Neutrophil (primary cell): ENCODE data around the gene MAPT.

ENCODE experiments used
- H3K27ac ChIP-seq: fragments of 200-600 bp; sonication (generic); 2 replicates; pipeline ENCODE4 v1.5.1; 2016; ENCODE audit warnings: mild to moderate bottlenecking, moderate library complexity
- H3K27me3 ChIP-seq: fragments of 200-600 bp; sonication (generic); 2 replicates; pipeline ENCODE4 v1.6.0; 2016; ENCODE audit warnings: mild to moderate bottlenecking
- H3K36me3 ChIP-seq: fragments of 200-600 bp; sonication (generic); 2 replicates; pipeline ENCODE4 v1.5.1; 2017
- H3K4me1 ChIP-seq, 2 experiments: fragments of 200-600 bp in 1 of 2; sonication (generic) in 1 of 2; 1 replicate in 1 of 2; 2 replicates in 1 of 2; pipeline versions ENCODE4 v1.5.1 to v1.6.1; 2013 to 2016; ENCODE audit warnings: low read depth in 1 of 2, low read length in 1 of 2, mild to moderate bottlenecking in 1 of 2, moderate library complexity in 1 of 2; ENCODE audit not compliant: control insufficient read depth in 1 of 2, insufficient read depth in 1 of 2
- H3K4me3 ChIP-seq, 2 experiments: fragments of 200-600 bp in 1 of 2; sonication (generic) in 1 of 2; 1 replicate in 1 of 2; 2 replicates in 1 of 2; pipeline ENCODE4 v1.5.1; 2013 to 2016; ENCODE audit warnings: low read depth in 1 of 2, low read length in 1 of 2, mild to moderate bottlenecking in 1 of 2, moderate library complexity in 1 of 2
- H3K9me3 ChIP-seq: fragments of 200-600 bp; sonication (generic); 2 replicates; pipeline ENCODE4 v1.5.1; 2016
- TF ChIP-seq, protein P1 (sequence below): fragments of 200-600 bp; sonication (generic); IDR thresholded peaks from 2 replicates; pipeline ENCODE4 v1.5.1; 2016; ENCODE audit warnings: antibody characterized with exemption

Gene MAPT

DNA sequence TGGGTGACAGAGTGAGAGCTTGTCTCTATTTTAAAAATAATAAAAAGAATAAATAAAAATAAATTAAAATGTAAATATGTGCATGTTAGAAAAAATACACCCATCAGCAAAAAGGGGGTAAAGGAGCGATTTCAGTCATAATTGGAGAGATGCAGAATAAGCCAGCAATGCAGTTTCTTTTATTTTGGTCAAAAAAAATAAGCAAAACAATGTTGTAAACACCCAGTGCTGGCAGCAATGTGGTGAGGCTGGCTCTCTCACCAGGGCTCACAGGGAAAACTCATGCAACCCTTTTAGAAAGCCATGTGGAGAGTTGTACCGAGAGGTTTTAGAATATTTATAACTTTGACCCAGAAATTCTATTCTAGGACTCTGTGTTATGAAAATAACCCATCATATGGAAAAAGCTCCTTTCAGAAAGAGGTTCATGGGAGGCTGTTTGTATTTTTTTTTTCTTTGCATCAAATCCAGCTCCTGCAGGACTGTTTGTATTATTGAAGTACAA is 113.2 kb downstream of the MAPT start:
- H3K27me3 ChIP-seq = no peaks in the 10 kb centered on the region
- no peaks in the 10 kb centered on the region for H3K4me1 ChIP-seq
- H3K36me3 ChIP-seq = no peaks in the 10 kb centered on the region
- H3K4me3 ChIP-seq = no peak overlapping the region
- TF ChIP-seq, protein P1, sequence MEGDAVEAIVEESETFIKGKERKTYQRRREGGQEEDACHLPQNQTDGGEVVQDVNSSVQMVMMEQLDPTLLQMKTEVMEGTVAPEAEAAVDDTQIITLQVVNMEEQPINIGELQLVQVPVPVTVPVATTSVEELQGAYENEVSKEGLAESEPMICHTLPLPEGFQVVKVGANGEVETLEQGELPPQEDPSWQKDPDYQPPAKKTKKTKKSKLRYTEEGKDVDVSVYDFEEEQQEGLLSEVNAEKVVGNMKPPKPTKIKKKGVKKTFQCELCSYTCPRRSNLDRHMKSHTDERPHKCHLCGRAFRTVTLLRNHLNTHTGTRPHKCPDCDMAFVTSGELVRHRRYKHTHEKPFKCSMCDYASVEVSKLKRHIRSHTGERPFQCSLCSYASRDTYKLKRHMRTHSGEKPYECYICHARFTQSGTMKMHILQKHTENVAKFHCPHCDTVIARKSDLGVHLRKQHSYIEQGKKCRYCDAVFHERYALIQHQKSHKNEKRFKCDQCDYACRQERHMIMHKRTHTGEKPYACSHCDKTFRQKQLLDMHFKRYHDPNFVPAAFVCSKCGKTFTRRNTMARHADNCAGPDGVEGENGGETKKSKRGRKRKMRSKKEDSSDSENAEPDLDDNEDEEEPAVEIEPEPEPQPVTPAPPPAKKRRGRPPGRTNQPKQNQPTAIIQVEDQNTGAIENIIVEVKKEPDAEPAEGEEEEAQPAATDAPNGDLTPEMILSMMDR = no peak
- no peak overlapping the region for H3K27ac ChIP-seq
- no peaks in the 10 kb centered on the region for H3K9me3 ChIP-seq

DNA sequence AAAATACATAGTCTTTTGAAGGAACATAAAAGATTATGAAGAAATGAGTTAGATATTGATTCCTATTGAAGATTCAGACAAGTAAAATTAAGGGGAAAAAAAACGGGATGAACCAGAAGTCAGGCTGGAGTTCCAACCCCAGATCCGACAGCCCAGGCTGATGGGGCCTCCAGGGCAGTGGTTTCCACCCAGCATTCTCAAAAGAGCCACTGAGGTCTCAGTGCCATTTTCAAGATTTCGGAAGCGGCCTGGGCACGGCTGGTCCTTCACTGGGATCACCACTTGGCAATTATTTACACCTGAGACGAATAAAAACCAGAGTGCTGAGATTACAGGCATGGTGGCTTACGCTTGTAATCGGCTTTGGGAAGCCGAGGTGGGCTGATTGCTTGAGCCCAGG is 114.2 kb downstream of the MAPT start:
- Histone ChIP-seq H3K27me3 (no peaks in the 10 kb centered on the region), H3K36me3 (no peaks in the 10 kb centered on the region), H3K4me3 (no peak overlapping the region), H3K9me3 (no peaks in the 10 kb centered on the region), H3K27ac (no peak overlapping the region), H3K4me1 (no peaks in the 10 kb centered on the region)
- TF ChIP-seq, protein P1 = no peak

DNA sequence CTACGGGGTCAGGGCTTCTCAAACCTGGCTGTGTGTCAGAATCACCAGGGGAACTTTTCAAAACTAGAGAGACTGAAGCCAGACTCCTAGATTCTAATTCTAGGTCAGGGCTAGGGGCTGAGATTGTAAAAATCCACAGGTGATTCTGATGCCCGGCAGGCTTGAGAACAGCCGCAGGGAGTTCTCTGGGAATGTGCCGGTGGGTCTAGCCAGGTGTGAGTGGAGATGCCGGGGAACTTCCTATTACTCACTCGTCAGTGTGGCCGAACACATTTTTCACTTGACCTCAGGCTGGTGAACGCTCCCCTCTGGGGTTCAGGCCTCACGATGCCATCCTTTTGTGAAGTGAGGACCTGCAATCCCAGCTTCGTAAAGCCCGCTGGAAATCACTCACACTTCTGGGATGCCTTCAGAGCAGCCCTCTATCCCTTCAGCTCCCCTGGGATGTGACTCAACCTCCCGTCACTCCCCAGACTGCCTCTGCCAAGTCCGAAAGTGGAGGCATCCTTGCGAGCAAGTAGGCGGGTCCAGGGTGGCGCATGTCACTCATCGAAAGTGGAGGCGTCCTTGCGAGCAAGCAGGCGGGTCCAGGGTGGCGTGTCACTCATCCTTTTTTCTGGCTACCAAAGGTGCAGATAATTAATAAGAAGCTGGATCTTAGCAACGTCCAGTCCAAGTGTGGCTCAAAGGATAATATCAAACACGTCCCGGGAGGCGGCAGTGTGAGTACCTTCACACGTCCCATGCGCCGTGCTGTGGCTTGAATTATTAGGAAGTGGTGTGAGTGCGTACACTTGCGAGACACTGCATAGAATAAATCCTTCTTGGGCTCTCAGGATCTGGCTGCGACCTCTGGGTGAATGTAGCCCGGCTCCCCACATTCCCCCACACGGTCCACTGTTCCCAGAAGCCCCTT is 115.6 kb downstream of the MAPT start:
- Histone ChIP-seq H3K27ac (no peak overlapping the region), H3K36me3 (no peaks in the 10 kb centered on the region), H3K4me3 (no peak overlapping the region), H3K9me3 (no peaks in the 10 kb centered on the region), H3K4me1 (no peaks in the 10 kb centered on the region), H3K27me3 (no peaks in the 10 kb centered on the region)
- TF ChIP-seq, protein P1 = no peak

DNA sequence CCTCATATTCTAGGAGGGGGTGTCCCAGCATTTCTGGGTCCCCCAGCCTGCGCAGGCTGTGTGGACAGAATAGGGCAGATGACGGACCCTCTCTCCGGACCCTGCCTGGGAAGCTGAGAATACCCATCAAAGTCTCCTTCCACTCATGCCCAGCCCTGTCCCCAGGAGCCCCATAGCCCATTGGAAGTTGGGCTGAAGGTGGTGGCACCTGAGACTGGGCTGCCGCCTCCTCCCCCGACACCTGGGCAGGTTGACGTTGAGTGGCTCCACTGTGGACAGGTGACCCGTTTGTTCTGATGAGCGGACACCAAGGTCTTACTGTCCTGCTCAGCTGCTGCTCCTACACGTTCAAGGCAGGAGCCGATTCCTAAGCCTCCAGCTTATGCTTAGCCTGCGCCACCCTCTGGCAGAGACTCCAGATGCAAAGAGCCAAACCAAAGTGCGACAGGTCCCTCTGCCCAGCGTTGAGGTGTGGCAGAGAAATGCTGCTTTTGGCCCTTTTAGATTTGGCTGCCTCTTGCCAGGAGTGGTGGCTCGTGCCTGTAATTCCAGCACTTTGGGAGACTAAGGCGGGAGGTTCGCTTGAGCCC is 116.3 kb downstream of the MAPT start:
- Histone ChIP-seq H3K4me3 (no peak overlapping the region), H3K9me3 (no peaks in the 10 kb centered on the region), H3K27ac (no peak overlapping the region), H3K27me3 (no peaks in the 10 kb centered on the region), H3K36me3 (no peaks in the 10 kb centered on the region), H3K4me1 (no peaks in the 10 kb centered on the region)
- TF ChIP-seq, protein P1 = no peak

DNA sequence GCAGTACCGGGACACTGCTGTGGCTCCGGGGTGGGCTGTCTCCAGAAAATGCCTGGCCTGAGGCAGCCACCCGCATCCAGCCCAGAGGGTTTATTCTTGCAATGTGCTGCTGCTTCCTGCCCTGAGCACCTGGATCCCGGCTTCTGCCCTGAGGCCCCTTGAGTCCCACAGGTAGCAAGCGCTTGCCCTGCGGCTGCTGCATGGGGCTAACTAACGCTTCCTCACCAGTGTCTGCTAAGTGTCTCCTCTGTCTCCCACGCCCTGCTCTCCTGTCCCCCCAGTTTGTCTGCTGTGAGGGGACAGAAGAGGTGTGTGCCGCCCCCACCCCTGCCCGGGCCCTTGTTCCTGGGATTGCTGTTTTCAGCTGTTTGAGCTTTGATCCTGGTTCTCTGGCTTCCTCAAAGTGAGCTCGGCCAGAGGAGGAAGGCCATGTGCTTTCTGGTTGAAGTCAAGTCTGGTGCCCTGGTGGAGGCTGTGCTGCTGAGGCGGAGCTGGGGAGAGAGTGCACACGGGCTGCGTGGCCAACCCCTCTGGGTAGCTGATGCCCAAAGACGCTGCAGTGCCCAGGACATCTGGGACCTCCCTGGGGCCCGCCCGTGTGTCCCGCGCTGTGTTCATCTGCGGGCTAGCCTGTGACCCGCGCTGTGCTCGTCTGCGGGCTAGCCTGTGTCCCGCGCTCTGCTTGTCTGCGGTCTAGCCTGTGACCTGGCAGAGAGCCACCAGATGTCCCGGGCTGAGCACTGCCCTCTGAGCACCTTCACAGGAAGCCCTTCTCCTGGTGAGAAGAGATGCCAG is 117.6 kb downstream of the MAPT start:
- H3K9me3 ChIP-seq = no peaks in the 10 kb centered on the region
- no peak overlapping the region for H3K27ac ChIP-seq
- no peaks in the 10 kb centered on the region for H3K27me3 ChIP-seq
- TF ChIP-seq, protein P1 = no peak
- H3K4me1 ChIP-seq = no peaks in the 10 kb centered on the region
- no peak overlapping the region for H3K4me3 ChIP-seq
- H3K36me3 ChIP-seq = no peaks in the 10 kb centered on the region
